Cardiac fibroblast (primary cell): Measurements from ENCODE around the gene AARS2.

Experiments
- DNase-seq, 2 donors: peaks; one replicate each; pipeline versions ENCODE4 v3.0.0 to v3.0.0-alpha.2; 2010; ENCODE audit warnings: low read depth in 2 of 2
- H3K4me3 ChIP-seq, 2 donors: replicated peaks in 1 of 2; 1 replicate in 1 of 2; 2 replicates in 1 of 2; pipeline ENCODE4 v1.5.1; 2011; ENCODE audit warnings: low read depth in 2 of 2, low read length in 2 of 2, mild to moderate bottlenecking in 2 of 2, moderate library complexity in 1 of 2
- CTCF ChIP-seq: IDR thresholded peaks from one replicate; pipeline ENCODE4 v1.5.1; 2011; ENCODE audit warnings: low read depth, mild to moderate bottlenecking, low read length, inconsistent platforms

Gene AARS2

DNA sequence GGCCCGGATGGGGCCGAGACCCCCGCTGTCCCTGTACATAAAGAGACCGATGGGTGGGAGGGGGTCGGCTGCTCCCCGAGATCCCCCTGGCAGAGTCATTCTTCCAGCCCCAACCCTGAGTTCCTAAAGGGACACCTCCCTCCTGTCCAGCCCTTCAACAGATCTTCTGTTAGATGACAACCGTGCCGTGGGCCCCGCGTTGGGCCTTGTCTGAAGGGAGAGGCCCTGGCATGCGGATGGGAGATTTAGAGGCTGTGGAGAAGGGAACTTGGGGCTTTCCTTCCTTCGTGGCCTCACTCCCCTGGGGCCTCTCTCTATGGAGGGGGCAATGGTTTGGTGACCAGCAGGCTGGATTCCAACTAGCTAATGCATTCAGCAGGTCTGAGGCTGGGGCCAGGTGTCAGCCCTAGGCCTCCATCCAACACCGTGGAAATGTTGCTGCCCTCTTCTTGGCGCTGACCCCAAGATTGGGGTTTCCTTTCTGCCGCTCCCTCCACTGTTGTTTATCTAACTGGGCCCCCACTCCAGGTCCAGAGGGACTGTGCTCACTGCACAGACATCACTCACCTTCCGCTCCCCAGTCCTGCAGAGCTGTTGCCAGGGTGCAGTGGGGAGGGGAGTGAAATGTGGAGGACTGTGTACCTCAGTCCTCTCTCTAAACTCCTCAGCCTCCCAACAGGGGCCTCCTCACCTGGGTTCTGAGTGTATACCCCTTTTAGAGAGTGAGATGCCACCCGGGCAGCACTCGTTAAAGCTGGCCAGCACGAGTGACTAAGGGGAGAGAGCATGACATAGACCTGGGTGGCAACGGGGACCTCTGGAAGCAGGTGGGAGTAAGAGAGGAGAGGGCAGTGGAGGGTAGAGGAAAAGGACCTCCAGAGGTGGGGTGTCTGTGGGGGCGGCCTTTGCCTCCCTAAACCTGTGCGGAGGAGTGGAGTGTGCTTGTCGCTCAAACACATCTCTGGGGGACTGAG, 36.2 kb downstream of the AARS2 start:
- no peak for TF ChIP-seq CTCF
- no peak for DNase-seq
- no peak overlapping the region for H3K4me3 ChIP-seq

GRCh38 chr6:44275749-44276648, 37.1 kb downstream of the AARS2 start:
- no peak for TF ChIP-seq CTCF
- no peak for DNase-seq
- no peak overlapping the region for H3K4me3 ChIP-seq

- no peak for TF ChIP-seq CTCF
These were observed 37.8 kb downstream of the AARS2 start for GRCh38 chr6:44275271-44275748.

DNA sequence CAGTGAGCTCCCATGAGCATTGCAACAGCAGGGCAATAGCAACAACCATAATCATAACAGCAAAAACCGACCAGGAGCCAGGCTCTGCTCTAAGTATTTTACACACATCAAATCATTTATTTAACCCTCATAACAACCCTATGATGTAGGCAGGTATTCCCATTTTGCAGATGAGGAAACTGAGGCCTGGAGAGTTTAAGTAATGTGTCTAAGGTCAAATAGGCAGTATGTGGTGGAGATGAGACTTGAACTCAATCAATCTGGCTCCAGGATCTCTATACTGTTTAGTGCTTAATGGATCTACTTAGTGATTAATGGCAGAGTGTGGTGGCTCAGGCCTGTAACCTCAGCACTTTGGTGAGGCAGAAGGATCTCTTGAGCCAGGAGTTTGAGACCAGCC, 39.5 kb downstream of the AARS2 start:
- TF ChIP-seq CTCF = no peak

More at GRCh38 chr6:44275271-44275748, 37.8 kb downstream of the AARS2 start:
- DNase-seq = no peak
- H3K4me3 ChIP-seq = no peak overlapping the region

DNA sequence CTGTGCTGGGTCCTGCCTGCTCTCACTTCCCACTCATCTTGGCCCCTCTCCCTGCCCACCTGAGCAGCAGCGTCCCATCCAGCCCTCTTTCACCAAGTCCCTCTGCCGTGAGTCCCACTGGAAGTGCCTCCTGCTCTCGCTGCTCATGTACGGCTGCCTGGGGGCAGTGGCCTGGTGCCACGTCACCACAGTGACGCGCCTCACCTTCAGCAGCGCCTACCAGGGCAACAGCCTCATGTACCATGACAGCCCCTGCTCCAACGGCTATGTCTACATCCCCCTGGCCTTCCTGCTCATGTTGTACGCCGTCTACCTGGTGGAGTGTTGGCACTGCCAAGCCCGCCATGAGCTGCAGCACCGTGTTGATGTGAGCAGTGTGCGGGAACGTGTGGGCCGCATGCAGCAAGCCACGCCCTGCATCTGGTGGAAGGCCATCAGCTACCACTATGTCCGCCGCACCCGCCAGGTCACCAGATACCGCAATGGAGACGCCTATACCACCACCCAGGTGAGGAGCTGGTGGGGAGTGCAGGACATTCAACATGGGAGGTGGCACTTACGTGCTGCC, 40.1 kb downstream of the AARS2 start:
- DNase-seq = no peak
- TF ChIP-seq CTCF = no peak
- H3K4me3 ChIP-seq = no peak overlapping the region

More for the DNA sequence above, 39.5 kb downstream of the AARS2 start:
- no peak overlapping the region for H3K4me3 ChIP-seq
- DNase-seq = no peak

GRCh38 chr6:44272529-44272928, 40.6 kb downstream of the AARS2 start:
- DNase-seq = no peak
- no peak overlapping the region for H3K4me3 ChIP-seq
- no peak for TF ChIP-seq CTCF
